ENCODE measurements around the gene NMUR1.

DNA sequence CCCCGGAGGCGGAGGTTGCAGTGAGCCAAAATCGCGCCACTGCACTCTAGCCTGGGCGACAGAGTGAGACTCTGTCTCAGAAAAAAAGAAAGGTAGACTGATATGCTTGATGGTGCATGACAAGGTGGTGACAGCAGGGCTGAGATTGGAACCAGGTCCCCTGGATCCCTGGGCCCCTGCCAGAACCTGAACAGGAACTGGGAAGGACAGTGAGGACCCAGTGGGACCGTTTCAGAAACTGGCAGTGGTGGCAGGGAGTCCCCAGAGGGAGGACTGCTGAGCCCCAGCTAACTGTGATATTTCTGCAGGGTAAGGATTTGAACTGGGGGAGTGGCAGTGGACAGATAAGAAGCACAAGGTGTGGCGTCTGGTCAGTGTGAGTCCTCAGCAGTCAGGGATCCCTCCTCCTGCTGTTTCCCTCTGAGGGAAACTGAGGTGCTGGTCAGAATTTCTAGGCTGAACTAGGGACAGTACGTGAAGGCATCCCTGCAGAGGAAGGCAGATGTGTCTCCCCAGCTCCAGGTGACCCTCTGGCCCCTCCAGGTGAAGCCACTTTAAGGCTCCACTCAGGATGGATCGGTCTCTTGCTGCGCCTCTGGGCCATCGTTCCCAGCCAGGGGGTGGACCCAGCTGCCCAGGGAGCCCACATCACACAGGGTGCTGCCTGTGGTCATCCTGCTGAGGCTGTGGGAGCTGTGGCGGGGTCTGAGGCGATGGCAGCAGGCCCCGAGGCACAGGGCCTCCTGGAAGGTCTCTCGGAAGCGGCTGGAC is 5.6 kb downstream of the NMUR1 start:
- no peak for TF ChIP-seq POLR2A (IDR thresholded peaks at IDR 0.05)
- TF ChIP-seq, protein P1, sequence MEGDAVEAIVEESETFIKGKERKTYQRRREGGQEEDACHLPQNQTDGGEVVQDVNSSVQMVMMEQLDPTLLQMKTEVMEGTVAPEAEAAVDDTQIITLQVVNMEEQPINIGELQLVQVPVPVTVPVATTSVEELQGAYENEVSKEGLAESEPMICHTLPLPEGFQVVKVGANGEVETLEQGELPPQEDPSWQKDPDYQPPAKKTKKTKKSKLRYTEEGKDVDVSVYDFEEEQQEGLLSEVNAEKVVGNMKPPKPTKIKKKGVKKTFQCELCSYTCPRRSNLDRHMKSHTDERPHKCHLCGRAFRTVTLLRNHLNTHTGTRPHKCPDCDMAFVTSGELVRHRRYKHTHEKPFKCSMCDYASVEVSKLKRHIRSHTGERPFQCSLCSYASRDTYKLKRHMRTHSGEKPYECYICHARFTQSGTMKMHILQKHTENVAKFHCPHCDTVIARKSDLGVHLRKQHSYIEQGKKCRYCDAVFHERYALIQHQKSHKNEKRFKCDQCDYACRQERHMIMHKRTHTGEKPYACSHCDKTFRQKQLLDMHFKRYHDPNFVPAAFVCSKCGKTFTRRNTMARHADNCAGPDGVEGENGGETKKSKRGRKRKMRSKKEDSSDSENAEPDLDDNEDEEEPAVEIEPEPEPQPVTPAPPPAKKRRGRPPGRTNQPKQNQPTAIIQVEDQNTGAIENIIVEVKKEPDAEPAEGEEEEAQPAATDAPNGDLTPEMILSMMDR (IDR thresholded peaks at IDR 0.05), result no peak
- TF ChIP-seq POLR2AphosphoS5 (IDR thresholded peaks at IDR 0.05), result no peak

Data from stomach (tissue), 4 donors.